K562 (cell line): ENCODE measurements around the gene PDE4D. TPM values are rescaled to one million over a fixed set of nuclear protein-coding genes. Genes with fewer than 3 reads are reported as not detected.

ENCODE experiments used
- ATAC-seq: fragments of 200-7000 bp; cut with Tn5 transposase; 3 replicates; pipeline ENCODE4 v1.9.1; 2020; ENCODE audit warnings: moderate library complexity
- BruUV-seq: library from RNA; stranded (reverse); fragments of 400-500 nt; replicated peaks from 2 replicates; lab custom pipeline; 2021; lab: Mats Ljungman, UMichigan
- CTCF ChIA-PET: fragments of 300-600 bp; formaldehyde crosslinking; extraction: SDS; loops from one replicate; lab custom pipeline; 2021; ENCODE audit warnings: low intra/inter-chr PET ratio; lab: Yijun Ruan, JAX
- POLR2A ChIA-PET: fragments of 300-600, 350-650 bp; sonication (Branson Sonifier 250); formaldehyde crosslinking; extraction: SDS; loops from one replicate; lab custom pipeline; 2021; ENCODE audit warnings: antibody characterized with exemption, inconsistent platforms; lab: Yijun Ruan, JAX
- DNase-seq, 4 experiments: peaks; one replicate each; pipeline versions ENCODE4 v3.0.0 to v3.0.0-alpha.2; 2011 to 2018; ENCODE audit warnings: low spot score in 3 of 4, mixed read lengths in 3 of 4; ENCODE audit errors: extremely low read depth in 1 of 4
- FAIRE-seq: peaks from 2 replicates; lab custom pipeline; 2011; peaks lifted over from hg19 to GRCh38; lab: Jason Lieb, UNC
- H2AFZ ChIP-seq: 2 replicates; pipeline ENCODE4 v1.6.0; 2011; ENCODE audit warnings: low read depth, low read length, control low read depth, inconsistent platforms
- H3K27ac ChIP-seq: fragments of 200-600 bp; 3 replicates; pipeline ENCODE4 v1.8.0; 2011; ENCODE audit warnings: low read depth, mild to moderate bottlenecking, control low read depth, inconsistent platforms, low read length, moderate library complexity, mixed read lengths; ENCODE audit errors: extremely low read depth
- H3K27me3 ChIP-seq, 2 experiments: fragments of 300-600 bp in 1 of 2; 2 replicates in 1 of 2; 3 replicates in 1 of 2; pipeline versions ENCODE4 v1.6.0 to v1.8.0; 2011; ENCODE audit warnings: inconsistent platforms in 2 of 2, low read length in 2 of 2, mild to moderate bottlenecking in 1 of 2, mixed read lengths in 1 of 2, moderate library complexity in 1 of 2; ENCODE audit not compliant: control insufficient read depth in 2 of 2, insufficient read depth in 2 of 2
- H3K36me3 ChIP-seq: fragments of 300-600 bp; 3 replicates; pipeline ENCODE4 v1.8.0; 2011; ENCODE audit warnings: mild to moderate bottlenecking, low read length, inconsistent platforms; ENCODE audit not compliant: control insufficient read depth, insufficient read depth
- H3K4me1 ChIP-seq, 2 experiments: fragments of 200-600 bp in 1 of 2; replicated peaks in 1 of 2; 2 replicates in 1 of 2; 3 replicates in 1 of 2; pipeline versions ENCODE4 v1.5.1 to v1.8.0; 2011; ENCODE audit warnings: inconsistent platforms in 2 of 2, low read length in 2 of 2, mild to moderate bottlenecking in 1 of 2, mixed read lengths in 1 of 2, moderate library complexity in 1 of 2; ENCODE audit not compliant: control insufficient read depth in 2 of 2, insufficient read depth in 2 of 2
- H3K4me2 ChIP-seq: 2 replicates; pipeline ENCODE4 v1.6.1; 2011; ENCODE audit warnings: low read length, control low read depth, inconsistent platforms, mixed read lengths; ENCODE audit not compliant: insufficient read depth
- H3K4me3 ChIP-seq: fragments of 200-600 bp; sonication (generic), shearing (Covaris generic); 2 replicates; pipeline ENCODE4 v1.5.1; 2016; ENCODE audit warnings: control low read depth, inconsistent platforms
- H3K79me2 ChIP-seq: fragments of 200-600 bp; 3 replicates; pipeline ENCODE4 v1.8.0; 2011; ENCODE audit warnings: low read length, inconsistent platforms; ENCODE audit not compliant: control insufficient read depth, insufficient read depth
- H3K9ac ChIP-seq, 2 experiments: 2 replicates each; pipeline versions ENCODE4 v1.6.0 to v1.6.1; 2011; ENCODE audit warnings: low read depth in 2 of 2, low read length in 2 of 2, control low read depth in 1 of 2, inconsistent platforms in 1 of 2, mild to moderate bottlenecking in 1 of 2, mixed read lengths in 1 of 2; ENCODE audit not compliant: insufficient read depth in 1 of 2
- H3K9me1 ChIP-seq: one replicate; pipeline ENCODE4 v1.6.0; 2011; ENCODE audit warnings: inconsistent platforms, mild to moderate bottlenecking, low read length, moderate library complexity; ENCODE audit not compliant: control insufficient read depth, insufficient read depth
- H3K9me3 ChIP-seq: replicated peaks from 2 replicates; pipeline ENCODE4 v1.5.1; 2011; ENCODE audit warnings: low read depth, low read length, inconsistent platforms; ENCODE audit not compliant: control insufficient read depth, insufficient read depth
- H4K20me1 ChIP-seq: replicated peaks from 2 replicates; pipeline ENCODE4 v1.6.1; 2011; ENCODE audit warnings: low read length, inconsistent platforms, mixed read lengths; ENCODE audit not compliant: control insufficient read depth, insufficient read depth
- CBX8 ChIP-seq: fragments of 200-600 bp; sonication (generic); IDR thresholded peaks from 2 replicates; pipeline ENCODE4 v1.6.1; 2012; ENCODE audit warnings: borderline replicate concordance, mixed run types, low read depth, mild to moderate bottlenecking, moderate library complexity, mixed read lengths, low read length, control low read depth, inconsistent platforms; ENCODE audit not compliant: poor library complexity, severe bottlenecking; ENCODE audit errors: extremely low read depth
- CREBBP ChIP-seq: IDR thresholded peaks from one replicate; pipeline ENCODE4 v1.6.1; 2012; ENCODE audit warnings: low read depth, mild to moderate bottlenecking, control low read depth, inconsistent platforms, low read length
- RERE ChIP-seq: sonication (generic); formaldehyde crosslinking; IDR thresholded peaks from 2 replicates; pipeline ENCODE4 v1.8.0; 2023; ENCODE audit warnings: missing genetic modification reagents, mild to moderate bottlenecking, borderline replicate concordance
- ZNF431 ChIP-seq: sonication (generic); formaldehyde crosslinking; IDR thresholded peaks from 2 replicates; pipeline ENCODE4 v1.8.0; 2022; ENCODE audit warnings: mild to moderate bottlenecking, missing genetic modification reagents
- WGBS: fragments of 100-300 bp; shearing (Covaris generic); methylation state at CpG from one replicate; pipeline ENCODE4 v1.1.6; 2016; ENCODE audit warnings: low coverage, mixed read lengths; ENCODE audit not compliant: insufficient coverage; ENCODE audit errors: missing lambda C conversion rate; 5-methylcytosine and 5-hydroxymethylcytosine counted together
- in situ Hi-C: fragments of 300-500 bp; cut with MboI; formaldehyde crosslinking; loops from 4 replicates; pipeline ENCODE4 v1.15.0; 2018; ENCODE audit warnings: inconsistent platforms, mixed read lengths
- intact Hi-C: fragments of 100-400 bp; cut with micrococcal nuclease; formaldehyde crosslinking; loops from 2 replicates; pipeline ENCODE4 v1.14.2; 2022
- polyA plus RNA-seq, 8 experiments: library from polyadenylated mRNA; depleted of rRNA in 4 of 8; stranded (reverse) in 5 of 8; unstranded in 3 of 8; fragments of >200 nt; fragmentation: Nextera tagmentation in 2 of 8; fragmentation: Illumina TruSeq in 1 of 8; extraction: Ambion mirVana in 2 of 8; extraction: Trizol in 1 of 8; gene quantifications; 2 replicates each; pipeline versions ENCODE4 v1.2.1 to v1.2.3, GENCODE V29; 2011 to 2014; ENCODE audit warnings: inconsistent platforms in 1 of 8, missing spikeins in 1 of 8
- total RNA-seq, 7 experiments: library from RNA; depleted of rRNA in 6 of 7; stranded (reverse); fragments of >200 nt in 6 of 7; fragmentation: Illumina TruSeq in 2 of 7; extraction: Trizol in 2 of 7; gene quantifications; 2 replicates each; pipeline versions ENCODE4 v1.2.1 to v1.2.3, GENCODE V29; 2011 to 2021; ENCODE audit warnings: low replicate concordance in 1 of 7

PDE4D gene
- total and polyA plus RNA-seq, 9 of the 15 experiments (the other 6 are each of a cell fraction or from before 2014, with no cell fraction given) = 0.04 to 0.46 (median 0.13) TPM

GRCh38 chr5:59257488-59258400 is 635.8 kb downstream of the PDE4D start:
- no peaks in the 10 kb centered on the region for H3K4me1 ChIP-seq
- FAIRE-seq = no peak

More at GRCh38 chr5:59257488-59258400, 635.8 kb downstream of the PDE4D start:
- no peak overlapping the region for H3K4me2 ChIP-seq
- H3K27me3 ChIP-seq = no peaks in the 10 kb centered on the region
- H2AFZ ChIP-seq = no peak overlapping the region
- BruUV-seq = no TSS peak
- no peak overlapping the region for H3K9ac ChIP-seq
- WGBS = 0% methylated on average over 4 of the region's 4 CpGs
- ChIA-PET CTCF (no interaction called here), POLR2A (no interaction called here)
- no peaks in the 10 kb centered on the region for H3K79me2 ChIP-seq
- TF ChIP-seq CREBBP (no peak), RERE (no peak), CBX8 (no peak), ZNF431 (CRISPR knock-in tag) (no peak)
- ATAC-seq = no peak
- intact Hi-C loops = no loop called here
- no peak for DNase-seq
- H3K4me3 ChIP-seq = no peak overlapping the region
- no peak overlapping the region for H3K27ac ChIP-seq
- H3K9me1 ChIP-seq = no peaks in the 10 kb centered on the region
- in situ Hi-C loops = no loop called here
- H3K9me3 ChIP-seq = no peaks in the 10 kb centered on the region
- no peaks in the 10 kb centered on the region for H4K20me1 ChIP-seq
- no peaks in the 10 kb centered on the region for H3K36me3 ChIP-seq
